ENCODE results near the gene SDR42E2. TPM values are rescaled to one million over a fixed set of nuclear protein-coding genes. Genes with fewer than 3 reads are reported as not detected.

The SDR42E2 gene
- total and polyA plus RNA-seq, 10 donors = 0.09 to 0.24 (median 0.14) TPM; not detected in 5

GRCh38 chr16:22138482-22138881 lies 23.8 kb upstream of the SDR42E2 start:
- intact Hi-C loops (cut with DNase I; ENCODE audit: low total_unique reads) = no loop called here
- no peak for DNase-seq
- Histone ChIP-seq H3K9me3 (no peaks in the 10 kb centered on the region), H3K27me3 (replicated peaks in 1 of 7) (peaks cover 0 to 10% (median 0%) of the 10 kb centered on the region in 7 donors), H3K36me3 (no peaks in the 10 kb centered on the region), H3K4me1 (no peaks in the 10 kb centered on the region), H3K4me3 (no peak overlapping the region), H3K27ac (no peak overlapping the region)
- TF ChIP-seq POLR2AphosphoS5 (IDR thresholded peaks at IDR 0.05) = no peak
- no peak for TF ChIP-seq CTCF (IDR thresholded peaks at IDR 0.05 in 8 of 11, conservative IDR thresholded peaks at IDR 0.05 in 3 of 11)
- no peak for TF ChIP-seq POLR2A (IDR thresholded peaks at IDR 0.05)
- WGBS, 5 donors = 73 to 80% (median 75%) methylated on average over 7 to 8 of the region's 8 CpGs

GRCh38 chr16:22139008-22139407 lies 23.3 kb upstream of the SDR42E2 start:
- H3K4me1 ChIP-seq = no peaks in the 10 kb centered on the region
- intact Hi-C loops (cut with DNase I; ENCODE audit: low total_unique reads) = no loop called here
- TF ChIP-seq CTCF (IDR thresholded peaks at IDR 0.05 in 8 of 11, conservative IDR thresholded peaks at IDR 0.05 in 3 of 11) (no peak), POLR2AphosphoS5 (IDR thresholded peaks at IDR 0.05) (no peak)
- H3K27me3 ChIP-seq (replicated peaks in 1 of 7) = peaks cover 0 to 12% (median 0%) of the 10 kb centered on the region in 7 donors
- no peaks in the 10 kb centered on the region for H3K36me3 ChIP-seq
- no peak overlapping the region for H3K4me3 ChIP-seq
- no peak overlapping the region for H3K27ac ChIP-seq
- H3K9me3 ChIP-seq = no peaks in the 10 kb centered on the region
- 68 to 78% (median 76%) methylated on average over 7 of the region's 7 CpGs for WGBS, 5 donors
- no peak for DNase-seq

GRCh38 chr16:22139732-22140131 lies 22.6 kb upstream of the SDR42E2 start:
- no peak overlapping the region for H3K27ac ChIP-seq
- H3K4me1 ChIP-seq = no peaks in the 10 kb centered on the region
- 60 to 100% (median 88%) methylated on average over 1 of the region's 1 CpG for WGBS, 5 donors
- H3K27me3 ChIP-seq (replicated peaks in 1 of 7) = peaks cover 0 to 15% (median 0%) of the 10 kb centered on the region in 7 donors
- H3K36me3 ChIP-seq = no peaks in the 10 kb centered on the region
- intact Hi-C loops (cut with DNase I; ENCODE audit: low total_unique reads) = no loop called here
- DNase-seq = no peak
- H3K9me3 ChIP-seq = no peaks in the 10 kb centered on the region
- no peak overlapping the region for H3K4me3 ChIP-seq
- TF ChIP-seq CTCF (IDR thresholded peaks at IDR 0.05 in 8 of 11, conservative IDR thresholded peaks at IDR 0.05 in 3 of 11) = no peak
- TF ChIP-seq POLR2AphosphoS5 (IDR thresholded peaks at IDR 0.05) = no peak
- TF ChIP-seq POLR2A (IDR thresholded peaks at IDR 0.05) = no peak

GRCh38 chr16:22141767-22142166 lies 20.5 kb upstream of the SDR42E2 start:
- whole genome bisulfite sequencing, 5 donors = 40 to 100% (median 86%) methylated on average over 1 of the region's 1 CpG
- DNase-seq = no peak
- no peaks in the 10 kb centered on the region for H3K36me3 ChIP-seq
- H3K4me1 ChIP-seq = no peaks in the 10 kb centered on the region
- no peak overlapping the region for H3K4me3 ChIP-seq
- intact Hi-C loops (cut with DNase I; ENCODE audit: low total_unique reads) = no loop called here
- H3K9me3 ChIP-seq = no peaks in the 10 kb centered on the region
- H3K27ac ChIP-seq = no peak overlapping the region
- peaks cover 0 to 15% (median 0%) of the 10 kb centered on the region in 7 donors for H3K27me3 ChIP-seq (replicated peaks in 1 of 7)
- TF ChIP-seq POLR2AphosphoS5 (IDR thresholded peaks at IDR 0.05) = no peak
- TF ChIP-seq CTCF (IDR thresholded peaks at IDR 0.05 in 8 of 11, conservative IDR thresholded peaks at IDR 0.05 in 3 of 11) = peak in 1 of 11 experiments; percentile 23

All from spleen (tissue), 11 donors.